ENCODE data around the gene SLC35D2.
"Not testable (repeated sequence)": the region's sequence is repeated elsewhere in the genome, so short reads cannot be mapped to it uniquely, and the experiment has no call there.

Gene SLC35D2

DNA sequence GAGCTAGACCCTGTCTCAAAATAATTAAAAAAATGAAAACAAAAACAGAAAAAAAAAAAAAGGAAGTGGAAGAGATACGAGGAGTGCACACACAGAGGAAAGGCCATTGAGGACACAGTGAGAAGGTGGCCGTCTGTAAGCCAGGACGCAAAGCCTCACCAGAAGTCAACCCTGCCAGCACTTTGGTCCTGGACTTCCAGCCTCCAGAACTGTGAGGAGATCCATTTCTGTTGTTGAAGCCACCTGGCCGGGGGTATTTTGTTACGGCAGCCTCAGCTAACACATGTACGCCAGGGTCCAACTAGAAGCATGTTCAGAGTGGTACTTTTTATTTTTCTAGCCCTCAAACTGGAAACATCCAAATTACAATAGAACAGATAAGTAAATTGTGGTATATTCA, 21.8 kb downstream of the SLC35D2 start:
- no peak overlapping the region for H3K4me3 ChIP-seq (ENCODE audit: low read depth, low read length)

DNA sequence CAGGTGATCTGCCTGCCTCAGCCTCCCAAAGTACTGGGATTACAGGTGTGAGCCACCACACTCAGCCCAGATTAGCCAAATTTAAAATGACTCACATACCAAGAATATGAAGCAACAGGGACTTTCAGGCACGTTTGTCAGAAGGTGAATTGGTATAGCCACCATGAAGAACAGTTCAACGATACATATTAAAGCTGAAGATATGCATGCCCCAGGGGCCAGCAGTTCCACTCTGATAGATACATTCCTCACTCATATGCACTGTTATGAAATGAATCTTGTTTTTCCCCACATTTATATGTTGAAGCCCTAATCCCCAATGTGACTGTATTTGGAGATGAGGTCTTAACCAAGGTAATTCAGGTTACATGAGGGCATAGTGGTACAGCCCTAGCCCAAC, 22.5 kb downstream of the SLC35D2 start:
- H3K4me3 ChIP-seq (ENCODE audit: low read depth, low read length) = no peak overlapping the region

DNA sequence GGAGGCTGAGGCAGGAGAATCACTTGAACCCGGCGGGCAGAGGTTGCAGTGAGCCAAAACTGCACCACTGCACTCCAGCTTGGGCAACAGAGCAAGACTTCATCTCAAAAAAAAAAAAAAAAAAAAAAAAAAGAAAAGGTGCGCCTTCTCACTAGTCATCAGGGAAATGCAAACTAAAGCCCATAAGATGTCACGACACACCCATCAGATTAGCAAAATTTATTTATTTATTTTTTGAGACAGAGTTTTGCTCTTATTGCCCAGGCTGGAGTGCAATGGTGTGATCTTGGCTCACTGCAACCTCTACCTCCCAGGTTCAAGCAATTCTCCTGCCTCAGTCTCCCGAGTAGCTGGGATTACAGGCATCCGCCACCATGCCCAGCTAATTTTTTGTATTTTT, 23.0 kb downstream of the SLC35D2 start:
- H3K4me3 ChIP-seq (ENCODE audit: low read depth, low read length) = not testable (repeated sequence)

DNA sequence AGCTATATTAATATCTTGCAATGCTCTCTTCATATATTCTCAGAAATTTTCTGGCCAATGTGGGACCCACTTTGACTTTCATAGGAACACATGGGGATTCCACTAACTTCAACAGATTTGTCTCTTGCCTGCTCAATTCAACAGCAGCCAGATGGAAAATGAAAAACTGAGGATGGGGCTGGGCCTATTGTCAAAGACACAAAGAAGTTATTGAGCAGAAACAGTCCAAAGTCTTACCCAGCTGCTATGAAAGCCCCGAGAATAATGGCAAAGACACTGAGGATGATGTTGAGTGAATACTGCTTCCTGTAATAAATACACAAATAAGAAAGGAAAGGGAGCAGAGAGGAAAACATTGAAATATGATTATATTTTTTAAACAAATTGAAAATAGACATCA, 32.6 kb downstream of the SLC35D2 start:
- no peak overlapping the region for H3K4me3 ChIP-seq (ENCODE audit: low read depth, low read length)

DNA sequence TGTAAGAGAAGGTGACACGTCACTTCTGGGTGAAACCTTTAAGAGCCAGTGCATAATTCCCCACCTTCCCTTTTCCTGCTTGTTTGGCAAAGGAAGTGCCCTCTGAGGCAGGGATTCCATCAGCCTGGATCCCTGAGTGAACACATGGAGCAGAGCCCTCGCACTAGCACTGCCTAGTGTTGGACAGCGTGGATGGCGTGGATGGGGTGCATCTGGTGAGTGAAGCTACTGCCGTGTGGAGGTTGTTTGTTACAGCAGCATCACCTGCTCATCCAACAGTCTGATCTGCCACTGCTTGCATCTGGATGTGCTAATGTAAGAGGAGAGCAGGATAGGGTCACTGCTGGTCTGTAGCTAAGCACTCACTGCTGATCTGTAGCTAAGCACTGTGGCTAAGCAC, 35.2 kb downstream of the SLC35D2 start:
- no peak overlapping the region for H3K4me3 ChIP-seq (ENCODE audit: low read depth, low read length)

DNA sequence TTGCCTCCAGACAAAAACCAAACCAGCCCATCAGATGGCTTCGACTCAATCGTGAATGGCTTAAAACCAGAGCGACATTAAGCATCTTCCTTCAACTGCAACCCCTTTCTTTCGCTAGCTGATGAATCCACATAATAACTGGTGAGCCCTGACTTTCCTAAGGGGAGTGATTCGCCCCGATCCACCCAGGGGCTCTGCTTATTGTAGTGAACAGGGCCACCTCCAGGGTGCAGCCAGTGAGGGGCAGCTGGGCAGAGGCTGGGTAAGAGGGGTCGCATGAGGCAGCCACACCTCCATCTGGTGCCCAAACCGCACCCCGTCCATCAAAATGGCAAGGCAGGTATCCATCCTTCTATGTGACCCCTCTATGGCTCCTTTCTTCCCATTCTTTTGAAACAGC, 38.0 kb downstream of the SLC35D2 start:
- no peak overlapping the region for H3K4me3 ChIP-seq (ENCODE audit: low read depth, low read length)

DNA sequence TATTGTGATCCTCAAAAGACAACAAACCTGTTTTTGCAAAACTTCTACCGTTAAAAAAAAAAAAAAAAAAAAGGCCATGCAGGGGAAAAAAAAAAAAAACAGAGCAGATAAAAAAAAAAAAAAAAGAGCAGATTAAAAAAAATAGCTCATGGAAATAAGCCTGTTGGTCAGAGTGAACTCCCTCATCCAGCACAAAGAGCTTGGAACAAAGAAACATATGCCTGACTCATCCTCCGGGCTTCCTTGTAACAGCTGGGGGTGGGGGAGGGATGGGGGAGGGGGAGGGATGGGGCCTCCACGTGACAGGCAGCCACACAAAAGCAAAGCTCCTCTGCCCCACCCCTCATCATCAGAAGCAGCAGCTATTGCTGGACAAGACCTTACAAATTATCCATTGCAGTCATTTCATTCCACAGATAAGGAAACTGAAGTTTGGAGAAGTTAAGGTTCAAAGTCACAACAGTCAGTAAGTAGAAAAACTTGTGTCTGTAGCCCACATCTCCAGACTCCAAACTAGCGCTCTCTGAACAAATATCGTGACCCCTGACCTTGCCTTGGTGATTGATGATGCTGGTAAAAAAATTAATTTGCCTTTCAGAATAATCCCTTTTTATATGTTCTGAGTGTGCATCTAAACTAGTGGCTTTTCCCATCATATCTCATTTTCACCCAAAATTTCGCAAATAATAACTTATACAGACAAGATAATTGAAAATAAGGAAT, 38.9 kb downstream of the SLC35D2 start:
- H3K4me3 ChIP-seq (ENCODE audit: low read depth, low read length) = no peak overlapping the region

DNA sequence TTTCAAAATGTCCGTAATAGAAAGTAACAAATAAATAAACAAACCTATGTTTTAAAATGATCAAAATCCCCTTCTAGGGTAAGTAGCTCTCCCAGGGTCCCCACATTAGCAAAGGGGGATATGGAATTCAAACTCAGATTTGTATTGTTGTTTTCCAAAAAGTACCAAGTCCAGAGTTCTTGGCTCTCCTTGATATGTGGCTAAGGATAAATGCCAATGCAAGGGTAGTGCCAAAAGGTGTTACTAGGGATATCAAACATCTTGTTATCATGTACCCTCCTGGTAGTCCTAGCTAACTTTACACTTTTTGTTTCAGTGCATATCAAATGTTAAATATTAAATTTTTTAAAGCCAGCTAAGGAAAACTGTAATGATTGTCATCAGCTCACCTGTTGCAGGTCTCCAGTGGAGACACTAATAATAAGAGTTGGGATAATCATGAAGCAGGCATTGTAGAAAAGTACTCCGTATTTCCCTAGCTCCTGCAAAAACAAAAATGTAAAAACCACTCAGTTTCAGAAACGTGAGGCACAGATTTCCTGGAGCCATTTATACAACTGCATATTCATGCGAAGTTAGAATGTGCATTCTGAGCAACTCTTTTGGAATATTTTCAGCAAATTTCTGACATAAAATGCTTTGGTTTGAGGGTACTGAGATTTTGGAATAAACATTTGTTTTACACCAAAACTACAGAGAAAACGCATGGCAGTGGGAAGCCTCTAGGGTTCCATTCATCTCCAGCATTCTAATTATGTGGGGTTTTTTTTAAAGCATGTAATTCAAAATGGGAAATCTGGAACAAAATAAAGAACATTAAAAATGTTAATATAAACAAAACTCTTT, 39.8 kb downstream of the SLC35D2 start:
- no peak overlapping the region for H3K4me3 ChIP-seq (ENCODE audit: low read depth, low read length)

DNA sequence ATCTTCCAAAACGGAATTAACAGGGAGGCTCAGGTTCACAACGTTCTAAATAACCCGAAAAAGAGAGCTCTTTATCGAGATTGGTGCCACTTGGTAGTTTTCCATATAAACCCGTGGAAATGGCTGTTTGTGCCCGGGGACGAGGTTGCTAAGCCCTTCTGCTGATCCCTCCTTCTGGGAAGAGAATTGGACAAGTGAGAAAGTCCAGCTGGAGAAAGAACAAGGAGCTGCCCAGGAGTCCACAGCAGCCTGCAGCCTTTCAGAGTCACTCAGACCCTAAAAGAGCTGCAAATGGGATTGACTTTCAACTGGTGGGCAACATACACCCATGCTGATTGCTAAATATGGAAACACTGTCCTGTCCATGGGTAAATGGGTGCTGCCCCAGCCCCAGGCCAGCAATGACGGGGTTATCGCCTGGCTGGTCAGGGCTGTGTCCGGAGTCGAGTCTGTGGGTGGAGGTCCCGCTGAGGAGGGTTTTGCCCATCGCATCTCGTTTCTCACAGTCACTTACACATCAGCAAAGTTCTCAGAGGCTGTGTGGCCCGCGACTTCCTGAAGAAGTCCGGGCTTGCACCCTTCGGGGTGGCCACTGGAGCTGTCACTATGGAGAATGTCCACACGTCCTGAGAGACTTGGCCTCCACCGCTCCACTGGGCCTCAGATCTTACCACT, 40.8 kb downstream of the SLC35D2 start:
- H3K4me3 ChIP-seq (ENCODE audit: low read depth, low read length) = no peak overlapping the region

DNA sequence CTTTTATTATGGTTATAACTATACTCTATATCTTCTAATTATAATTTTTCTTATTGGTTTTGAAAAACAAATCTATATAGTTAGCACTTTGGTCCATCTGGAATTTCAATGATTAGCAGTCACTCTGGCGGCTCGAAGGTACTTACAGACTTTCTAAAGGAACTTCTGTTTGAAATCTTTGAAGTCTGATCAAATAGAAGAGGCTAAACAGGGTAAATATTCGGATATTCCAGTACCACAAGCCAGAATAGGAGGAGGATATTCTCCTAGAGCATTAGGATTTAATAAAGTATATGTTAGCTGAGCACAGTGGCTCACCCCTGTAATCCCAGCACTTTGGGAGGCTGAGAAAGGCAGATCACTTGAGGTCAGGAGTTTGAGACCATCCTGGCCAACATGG, 42.8 kb downstream of the SLC35D2 start:
- H3K4me3 ChIP-seq (ENCODE audit: low read depth, low read length) = no peak overlapping the region

DNA sequence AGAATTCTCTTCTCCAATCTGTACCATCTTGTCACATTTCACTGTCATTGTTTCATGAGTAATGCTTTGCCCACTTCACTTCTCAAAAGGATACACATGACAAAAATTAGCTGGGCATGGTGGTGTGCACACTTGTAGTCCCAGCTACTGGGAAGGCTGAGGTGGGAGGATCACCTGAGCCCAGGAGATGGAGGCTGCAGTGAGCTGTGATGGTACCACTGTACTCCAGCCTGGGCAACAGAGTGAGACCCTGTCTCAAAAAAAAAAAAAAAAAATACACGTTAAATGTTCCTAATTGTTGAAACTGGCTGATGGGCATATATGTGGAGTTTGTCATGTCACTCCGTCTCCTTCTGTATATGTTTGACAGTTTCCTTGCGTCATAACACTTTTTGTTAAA, 45.2 kb downstream of the SLC35D2 start:
- H3K4me3 ChIP-seq (ENCODE audit: low read depth, low read length) = no peak overlapping the region

DNA sequence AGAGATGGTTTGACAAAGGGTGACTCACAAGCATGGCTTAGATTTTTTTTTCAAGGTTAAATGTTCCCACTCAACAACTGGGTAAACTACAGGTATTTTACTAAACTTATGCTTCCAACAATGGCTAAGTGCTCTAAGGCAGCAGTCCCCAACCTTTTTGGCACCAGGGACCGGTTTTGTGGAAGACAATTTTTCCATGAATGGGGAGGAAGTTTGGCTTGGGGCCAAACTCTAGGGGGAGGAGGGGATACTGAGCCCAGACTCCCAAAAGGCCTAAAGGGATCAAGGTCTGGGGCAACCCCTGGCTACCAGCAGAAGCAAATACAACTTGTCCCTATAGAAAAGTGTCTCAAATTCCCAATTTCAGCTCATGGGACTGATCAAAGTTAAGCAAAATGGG, 49.6 kb downstream of the SLC35D2 start:
- no peak overlapping the region for H3K4me3 ChIP-seq (ENCODE audit: low read depth, low read length)

DNA sequence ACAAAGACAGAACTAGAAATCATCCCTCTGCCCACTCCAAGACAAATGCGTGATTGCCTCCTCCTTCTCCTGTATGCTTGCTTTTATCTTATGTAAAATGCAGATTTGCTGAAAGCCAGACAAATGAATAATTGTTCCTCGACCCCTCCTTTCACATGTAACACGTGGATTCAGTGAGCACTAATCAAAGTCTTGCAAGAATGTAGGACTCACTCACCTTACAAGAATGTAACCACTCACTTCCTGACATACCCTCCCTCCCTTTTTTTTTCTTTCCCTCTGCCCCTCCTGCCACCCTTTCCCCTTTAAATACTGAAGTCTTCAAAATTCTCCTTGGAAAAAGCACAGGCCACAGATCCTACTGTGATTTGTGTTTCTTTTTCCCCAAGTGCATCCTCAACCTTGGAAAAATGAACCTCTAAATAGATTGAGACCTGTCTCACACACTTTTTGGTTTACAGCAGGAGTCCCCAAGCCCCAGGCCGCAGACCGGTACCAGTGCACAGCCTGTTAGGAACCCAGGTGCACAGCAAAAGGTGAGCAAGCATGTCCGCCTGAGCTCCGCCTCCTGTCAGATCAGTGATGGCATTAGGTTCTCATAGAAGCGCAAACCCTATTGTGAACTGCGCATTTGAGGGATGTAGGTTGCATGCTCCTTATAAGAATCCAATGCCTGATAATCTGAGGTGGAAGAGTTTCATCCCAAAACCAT, 52.1 kb downstream of the SLC35D2 start:
- H3K4me3 ChIP-seq (ENCODE audit: low read depth, low read length) = no peak overlapping the region

DNA sequence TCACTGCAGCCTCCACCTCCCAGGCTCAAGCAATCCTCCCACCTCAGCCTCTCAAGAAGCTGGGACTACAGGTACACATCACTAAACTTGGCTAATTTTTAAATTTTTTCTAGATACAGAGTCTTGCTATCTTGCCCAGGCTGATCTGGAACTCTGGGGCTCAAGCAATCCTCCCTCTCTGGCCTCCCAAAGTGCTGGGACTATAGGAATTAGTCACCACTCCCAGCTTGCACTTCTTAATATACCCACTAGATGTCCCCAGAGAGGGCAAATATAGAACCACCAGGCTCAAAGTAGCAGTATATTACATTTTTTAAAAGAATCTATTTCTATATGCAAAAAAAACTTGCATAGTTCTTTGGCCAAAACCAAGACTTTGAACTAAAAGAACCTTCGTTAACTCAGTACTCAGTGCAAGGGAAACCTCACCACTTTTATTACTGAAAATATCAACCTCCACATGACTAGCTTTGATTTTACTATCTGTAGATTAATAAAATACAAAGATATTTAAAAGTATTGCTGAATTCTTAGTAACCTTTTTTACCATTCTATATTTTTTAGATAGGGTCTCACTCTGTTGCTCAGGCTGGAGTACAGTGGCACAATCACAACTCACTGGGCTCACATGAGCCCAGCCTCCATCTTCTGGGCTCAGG, 55.7 kb downstream of the SLC35D2 start:
- no peak overlapping the region for H3K4me3 ChIP-seq (ENCODE audit: low read depth, low read length)

DNA sequence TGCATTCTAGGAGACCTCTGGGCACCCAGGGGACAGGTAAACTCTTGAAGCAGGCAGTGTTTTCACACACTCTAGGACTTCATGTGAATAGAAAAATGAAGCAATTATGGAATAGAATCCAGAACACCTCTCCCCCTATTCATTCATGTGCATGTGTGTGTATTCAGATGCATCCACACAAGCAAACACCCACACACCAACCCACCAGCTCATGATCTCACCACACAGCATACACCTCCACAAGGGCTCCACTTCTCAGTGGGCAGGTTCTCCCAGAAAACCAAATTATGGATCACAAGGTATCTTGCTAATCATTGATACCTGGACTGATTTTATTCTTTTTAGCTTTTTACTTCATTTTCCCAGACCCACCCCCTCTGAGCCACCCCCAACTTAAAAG, 60.3 kb downstream of the SLC35D2 start:
- H3K4me3 ChIP-seq (ENCODE audit: low read depth, low read length) = no peak overlapping the region

DNA sequence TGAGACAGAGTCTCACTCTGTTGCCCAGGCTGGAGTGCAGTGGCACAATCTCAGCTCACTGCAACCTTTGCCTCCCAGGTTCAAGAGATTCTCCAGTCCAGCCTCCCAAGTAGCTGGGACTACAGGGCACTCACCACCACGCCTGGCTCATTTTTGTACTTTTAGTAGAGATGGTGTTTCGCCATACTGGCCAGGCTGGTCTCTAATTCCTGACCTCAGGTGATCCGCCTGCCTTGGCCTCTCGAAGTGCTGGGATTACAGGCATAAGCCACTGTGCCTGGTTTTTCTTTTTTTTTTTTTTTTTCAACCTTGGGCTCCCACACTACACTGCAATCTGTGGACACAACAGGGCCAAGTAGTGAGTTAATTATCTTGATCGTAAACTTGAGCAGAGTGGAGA, 60.8 kb downstream of the SLC35D2 start:
- H3K4me3 ChIP-seq (ENCODE audit: low read depth, low read length) = not testable (repeated sequence)

DNA sequence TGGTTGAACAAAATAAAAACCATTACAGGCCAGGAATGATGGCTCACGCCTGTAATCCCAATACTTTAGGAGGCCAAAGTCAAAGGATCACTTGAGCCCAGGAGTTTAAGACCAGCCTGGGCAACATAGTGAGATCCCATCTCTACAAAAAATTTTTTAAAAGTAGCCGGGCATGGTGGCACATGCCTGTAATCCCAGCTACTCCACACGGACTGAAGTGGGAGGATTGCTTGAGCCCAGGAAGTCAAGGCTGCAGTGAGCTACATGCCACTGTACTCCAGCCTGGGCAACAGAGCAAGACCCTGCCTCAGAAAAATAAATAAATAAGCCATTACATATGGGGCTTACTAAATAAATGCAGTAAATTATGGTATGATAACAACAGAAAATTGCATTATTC, 61.3 kb downstream of the SLC35D2 start:
- H3K4me3 ChIP-seq (ENCODE audit: low read depth, low read length) = not testable (repeated sequence)

DNA sequence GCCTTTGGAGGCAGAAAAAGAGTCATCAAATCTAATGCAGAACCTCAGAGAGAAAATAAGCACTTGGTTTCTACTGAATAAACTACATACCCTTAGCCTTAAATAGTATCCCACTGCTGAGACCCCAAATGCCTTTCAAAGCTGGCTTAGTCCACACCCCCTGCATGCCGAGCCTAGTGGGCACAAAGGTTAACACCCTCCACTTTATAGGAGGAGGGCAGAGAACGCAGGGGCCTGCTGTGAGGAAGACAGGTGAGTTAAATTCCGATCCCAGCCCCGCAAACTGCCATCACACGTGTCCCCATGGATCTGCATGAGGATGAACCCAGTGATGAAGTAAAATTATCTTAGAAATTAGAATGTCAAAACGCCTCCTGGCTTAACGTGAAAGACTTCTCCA, 62.0 kb downstream of the SLC35D2 start:
- no peak overlapping the region for H3K4me3 ChIP-seq (ENCODE audit: low read depth, low read length)

DNA sequence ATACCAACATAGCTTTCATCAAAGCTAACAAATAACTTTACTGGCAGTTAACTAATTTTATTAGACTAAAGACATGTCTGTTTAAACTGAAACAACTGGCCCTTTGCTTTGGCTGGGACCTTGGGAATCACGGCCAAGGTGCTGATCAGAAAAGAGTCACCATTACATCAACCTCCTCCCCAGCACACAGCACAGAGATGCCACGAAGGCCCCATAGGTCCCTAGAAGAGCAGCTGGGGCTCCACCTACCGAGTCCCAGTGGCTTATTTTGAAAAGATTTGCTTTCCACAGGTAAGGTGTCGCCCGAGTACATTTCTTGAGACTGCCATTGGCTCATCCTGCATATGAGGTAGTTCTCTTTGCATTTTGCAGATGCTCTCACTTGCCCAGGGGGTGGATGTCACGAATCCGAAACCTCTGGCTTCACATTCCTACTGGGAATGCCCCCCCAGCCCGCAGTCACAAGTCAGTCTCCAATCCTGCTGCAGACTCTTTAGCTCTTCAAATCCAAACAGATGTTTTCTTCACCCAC, 62.7 kb downstream of the SLC35D2 start:
- H3K4me3 ChIP-seq (ENCODE audit: low read depth, low read length) = no peak overlapping the region

DNA sequence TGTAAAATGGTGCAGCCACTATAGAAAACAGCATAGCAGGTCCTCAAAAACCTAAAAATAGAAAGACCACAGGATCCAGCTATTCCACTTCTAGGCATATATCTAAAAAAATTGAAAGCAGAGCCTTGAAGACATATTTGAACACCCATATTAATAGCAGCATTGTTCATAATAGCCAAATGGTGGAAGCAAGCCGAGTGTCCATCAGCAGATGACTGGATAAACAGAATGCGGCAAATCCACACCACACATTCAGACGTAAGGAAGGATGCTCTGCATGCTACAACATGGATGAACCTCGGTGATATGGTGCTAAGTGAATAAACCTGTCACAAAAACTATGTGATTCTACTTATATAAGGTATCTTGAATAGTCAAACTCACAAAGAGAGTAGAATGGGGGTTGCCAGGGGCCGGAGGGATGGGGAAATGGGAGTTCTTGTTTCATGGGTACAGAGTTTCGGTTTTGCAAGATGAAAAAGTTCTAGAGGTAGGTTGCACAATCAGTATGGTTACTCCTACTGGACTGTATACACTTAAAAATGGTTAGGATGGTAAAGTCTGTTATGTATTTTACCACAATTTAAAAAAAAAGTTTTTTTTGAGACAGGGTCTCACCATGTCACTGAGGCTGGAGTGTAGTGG, 64.5 kb downstream of the SLC35D2 start:
- no peak overlapping the region for H3K4me3 ChIP-seq (ENCODE audit: low read depth, low read length)
